Mucosa of stomach (tissue), 1 donor: ENCODE results near the gene AGBL4.
"Not testable (repeated sequence)": the region's sequence is repeated elsewhere in the genome, so short reads cannot be mapped to it uniquely, and the experiment has no call there.

Experiments
- H3K27me3 ChIP-seq: one replicate; pipeline ENCODE4 v1.7.0; 2013; ENCODE audit warnings: mild to moderate bottlenecking, low read length; ENCODE audit not compliant: control insufficient read depth, insufficient read depth
- H3K36me3 ChIP-seq: one replicate; pipeline ENCODE4 v1.7.0; 2013; ENCODE audit warnings: low read length; ENCODE audit not compliant: control insufficient read depth, insufficient read depth
- H3K4me1 ChIP-seq: one replicate; pipeline ENCODE4 v1.7.0; 2013; ENCODE audit warnings: mild to moderate bottlenecking, low read length; ENCODE audit not compliant: control insufficient read depth, insufficient read depth
- H3K4me3 ChIP-seq: one replicate; pipeline ENCODE4 v1.7.0; 2013; ENCODE audit warnings: low read length
- H3K9ac ChIP-seq: one replicate; pipeline ENCODE4 v1.7.0; 2013; ENCODE audit warnings: mild to moderate bottlenecking, low read length, moderate library complexity
- H3K9me3 ChIP-seq: one replicate; pipeline ENCODE4 v1.7.0; 2013; ENCODE audit warnings: mild to moderate bottlenecking, low read length, moderate library complexity; ENCODE audit not compliant: control insufficient read depth
- donor health status: Pancreatic carcinoma.

AGBL4 gene

DNA sequence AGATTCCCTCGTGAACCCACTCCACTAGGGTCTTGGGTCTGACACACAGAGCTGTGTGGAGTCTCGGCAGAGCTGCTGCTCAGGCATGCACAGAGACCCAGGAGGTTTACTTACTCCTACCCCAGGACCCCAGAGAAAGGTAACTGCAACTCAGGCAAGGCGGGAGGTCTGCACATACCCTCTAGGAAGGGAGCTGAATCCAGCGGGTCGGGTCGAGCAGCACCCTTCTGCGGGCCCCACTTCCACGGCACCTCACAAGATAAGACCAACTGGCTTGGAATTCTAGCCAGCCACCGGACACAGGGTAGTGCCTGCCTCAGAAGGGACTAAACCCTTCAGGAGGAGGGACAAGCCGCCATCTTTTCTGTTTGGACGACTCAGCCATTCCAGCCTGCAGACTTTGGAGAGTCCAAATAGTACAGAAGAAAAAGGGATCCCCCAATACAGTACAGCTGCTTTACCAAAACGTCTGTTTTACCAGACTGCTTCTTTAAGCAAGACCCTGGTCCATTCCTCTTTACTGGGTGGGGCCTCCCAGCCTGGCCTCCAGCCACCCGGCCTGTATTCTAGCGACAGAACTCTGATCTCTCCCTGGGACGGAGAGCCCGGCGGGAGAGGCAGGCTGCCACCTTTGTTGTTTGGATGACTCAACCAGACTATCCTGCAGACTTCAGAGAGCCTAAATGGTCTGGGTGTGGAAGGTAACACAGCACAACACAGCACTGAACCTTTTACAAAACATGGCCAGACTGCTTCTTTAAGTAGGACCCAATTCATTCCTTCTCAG, 692.5 kb downstream of the AGBL4 start:
- H3K9me3 ChIP-seq = no peaks in the 10 kb centered on the region

DNA sequence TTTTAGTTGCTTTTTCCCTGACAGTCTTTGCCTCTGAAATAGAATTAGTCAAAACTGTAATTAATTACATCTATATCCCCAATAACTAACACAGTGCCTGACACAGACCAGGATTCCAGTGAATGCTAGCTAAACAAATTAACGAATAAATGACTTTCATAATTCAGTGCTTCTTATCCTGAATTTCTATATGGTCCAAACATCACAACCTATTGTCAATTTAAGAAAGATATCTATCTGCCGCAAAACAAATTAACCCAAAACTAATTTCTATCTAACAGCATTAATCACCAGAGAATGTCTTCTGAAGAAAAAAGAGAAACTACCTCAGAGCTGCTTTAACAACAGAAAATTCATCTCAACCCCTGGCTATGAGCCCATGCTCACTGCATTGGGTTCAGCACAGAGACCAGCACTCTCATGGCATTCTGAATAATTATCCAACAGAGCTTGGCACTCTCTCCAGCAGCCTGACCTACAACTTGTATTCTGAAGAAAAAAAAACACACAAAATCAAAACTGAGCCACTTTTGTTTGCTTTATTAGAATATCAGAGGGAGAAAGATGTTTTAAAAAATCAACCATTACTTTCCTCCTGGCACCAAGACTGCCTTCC, 699.7 kb downstream of the AGBL4 start:
- no peak overlapping the region for H3K4me3 ChIP-seq
- no peaks in the 10 kb centered on the region for H3K9me3 ChIP-seq
- H3K4me1 ChIP-seq = no peaks in the 10 kb centered on the region
- no peak overlapping the region for H3K9ac ChIP-seq
- H3K27me3 ChIP-seq = no peaks in the 10 kb centered on the region
- H3K36me3 ChIP-seq = no peaks in the 10 kb centered on the region

More for the DNA sequence above, 692.5 kb downstream of the AGBL4 start:
- H3K4me3 ChIP-seq = no peak overlapping the region
- no peaks in the 10 kb centered on the region for H3K36me3 ChIP-seq
- H3K27me3 ChIP-seq = no peaks in the 10 kb centered on the region
- no peak overlapping the region for H3K9ac ChIP-seq
- no peaks in the 10 kb centered on the region for H3K4me1 ChIP-seq

DNA sequence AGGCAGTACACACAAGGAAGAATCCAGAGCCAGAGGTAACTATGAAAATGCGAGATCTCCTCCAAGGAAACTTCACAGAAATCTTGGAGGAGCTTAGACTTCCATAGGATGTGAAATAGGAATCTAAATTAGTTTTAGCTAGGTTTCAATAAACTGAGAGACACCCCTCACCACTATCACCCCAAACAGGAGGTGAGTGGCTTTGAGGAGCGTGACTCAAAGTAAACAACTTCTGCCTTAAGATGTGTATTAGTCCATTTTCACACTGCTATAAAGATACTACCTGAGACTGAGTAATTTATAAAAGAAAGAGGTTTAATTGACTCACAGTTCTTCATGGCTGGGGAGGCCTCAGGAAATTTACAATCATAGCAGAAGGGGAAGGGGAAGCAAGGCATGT, 703.3 kb downstream of the AGBL4 start:
- H3K9me3 ChIP-seq, H3K9ac ChIP-seq, H3K4me1 ChIP-seq, H3K27me3 ChIP-seq, H3K36me3 ChIP-seq, H3K4me3 ChIP-seq: not testable (repeated sequence)

DNA sequence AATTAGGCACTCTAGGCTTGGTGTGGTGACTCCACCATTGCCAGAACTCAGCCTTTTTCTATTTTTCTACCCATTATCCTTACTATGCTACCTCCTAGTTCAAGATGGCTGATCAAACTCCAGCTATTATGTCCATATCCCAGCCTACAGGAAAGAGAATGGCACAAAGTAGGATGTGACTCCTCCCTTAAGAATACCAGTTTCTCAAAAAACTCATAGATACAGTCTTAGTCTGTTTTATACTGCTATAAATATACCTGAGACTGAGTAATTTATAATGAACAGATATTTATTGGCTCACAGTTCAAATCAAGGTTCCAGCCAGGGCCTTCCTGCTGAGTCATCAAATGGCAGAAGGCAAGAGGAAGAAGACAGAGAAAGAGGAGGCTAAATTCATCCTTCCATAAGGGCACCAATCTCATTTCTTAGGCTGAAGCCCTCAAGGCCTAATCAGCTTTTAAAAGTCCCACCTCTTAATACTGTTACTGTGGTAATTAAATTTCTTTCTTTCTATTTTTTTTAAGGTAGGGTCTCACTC, 704.3 kb downstream of the AGBL4 start:
- H3K36me3 ChIP-seq = no peaks in the 10 kb centered on the region
- no peak overlapping the region for H3K4me3 ChIP-seq
- no peak overlapping the region for H3K9ac ChIP-seq
- H3K27me3 ChIP-seq = no peaks in the 10 kb centered on the region
- H3K4me1 ChIP-seq = no peaks in the 10 kb centered on the region
- H3K9me3 ChIP-seq = no peaks in the 10 kb centered on the region

DNA sequence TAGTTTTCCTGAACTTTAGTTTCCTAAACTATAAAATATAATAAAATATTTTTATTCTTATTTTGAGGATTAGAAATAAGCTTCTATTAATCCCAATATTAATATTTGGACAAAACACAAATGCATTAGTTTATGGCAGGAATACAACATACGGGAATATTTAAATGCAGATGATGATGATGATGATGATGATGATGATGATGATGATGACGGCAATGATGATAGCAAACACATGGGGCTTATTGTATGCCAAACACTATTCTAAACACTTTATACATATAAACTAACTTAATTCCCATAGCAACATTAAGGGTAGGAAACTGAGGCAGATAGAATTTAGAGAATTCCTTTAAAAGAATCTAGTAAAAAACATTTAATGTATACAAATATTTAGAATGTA, 705.5 kb downstream of the AGBL4 start:
- no peak overlapping the region for H3K4me3 ChIP-seq
- no peak overlapping the region for H3K9ac ChIP-seq
- H3K9me3 ChIP-seq = no peaks in the 10 kb centered on the region
- H3K36me3 ChIP-seq = no peaks in the 10 kb centered on the region
- no peaks in the 10 kb centered on the region for H3K27me3 ChIP-seq
- no peaks in the 10 kb centered on the region for H3K4me1 ChIP-seq

DNA sequence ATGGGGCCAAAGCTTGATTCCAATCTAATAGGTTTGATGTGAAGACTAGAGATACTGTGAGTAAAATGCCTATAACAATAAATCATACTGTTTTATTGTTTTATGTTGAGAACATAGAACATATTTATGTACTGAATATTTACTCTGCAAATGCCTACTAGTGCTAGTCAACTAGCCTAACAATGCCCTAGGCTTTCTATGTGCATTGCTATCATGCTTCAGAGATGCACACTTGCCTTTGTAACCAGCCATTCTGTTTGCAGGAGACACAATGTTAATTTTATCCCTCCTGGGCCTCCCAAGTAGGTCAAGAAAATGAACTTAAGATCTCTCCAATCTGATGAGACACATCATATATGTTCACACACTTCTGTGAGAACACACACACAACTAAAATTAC, 716.3 kb downstream of the AGBL4 start:
- H3K4me3 ChIP-seq = no peak overlapping the region
- no peaks in the 10 kb centered on the region for H3K36me3 ChIP-seq
- H3K9me3 ChIP-seq = no peaks in the 10 kb centered on the region
- H3K9ac ChIP-seq = no peak overlapping the region
- H3K4me1 ChIP-seq = no peaks in the 10 kb centered on the region
- H3K27me3 ChIP-seq = no peaks in the 10 kb centered on the region

DNA sequence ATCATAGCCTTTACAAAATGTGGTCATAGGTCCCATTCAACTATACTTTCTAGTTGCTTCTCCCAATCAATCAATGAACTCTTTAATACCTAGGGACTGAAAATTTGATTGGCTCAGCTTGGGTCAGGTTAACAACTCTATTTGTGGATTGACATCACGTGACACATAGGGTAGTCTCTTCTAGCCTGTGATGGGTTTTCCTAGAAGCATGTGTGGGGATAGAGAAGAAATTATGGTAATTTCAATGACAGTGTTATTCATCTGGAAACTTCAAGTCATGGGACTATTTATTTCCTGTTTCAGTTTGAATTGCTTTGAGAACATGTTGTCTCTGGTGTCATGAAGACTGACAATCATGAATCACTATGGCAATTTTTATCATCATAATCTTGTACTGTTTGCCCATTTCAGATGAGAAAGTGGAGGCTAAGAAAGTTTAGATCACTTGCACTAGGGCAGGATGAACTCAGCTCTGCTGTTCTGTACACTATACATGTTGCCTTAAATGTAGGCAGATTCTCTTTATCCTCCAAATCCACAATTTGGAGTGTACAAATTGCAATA, 717.2 kb downstream of the AGBL4 start:
- no peaks in the 10 kb centered on the region for H3K27me3 ChIP-seq
- H3K4me3 ChIP-seq = no peak overlapping the region
- H3K36me3 ChIP-seq = no peaks in the 10 kb centered on the region
- no peaks in the 10 kb centered on the region for H3K9me3 ChIP-seq
- no peaks in the 10 kb centered on the region for H3K4me1 ChIP-seq
- H3K9ac ChIP-seq = no peak overlapping the region

DNA sequence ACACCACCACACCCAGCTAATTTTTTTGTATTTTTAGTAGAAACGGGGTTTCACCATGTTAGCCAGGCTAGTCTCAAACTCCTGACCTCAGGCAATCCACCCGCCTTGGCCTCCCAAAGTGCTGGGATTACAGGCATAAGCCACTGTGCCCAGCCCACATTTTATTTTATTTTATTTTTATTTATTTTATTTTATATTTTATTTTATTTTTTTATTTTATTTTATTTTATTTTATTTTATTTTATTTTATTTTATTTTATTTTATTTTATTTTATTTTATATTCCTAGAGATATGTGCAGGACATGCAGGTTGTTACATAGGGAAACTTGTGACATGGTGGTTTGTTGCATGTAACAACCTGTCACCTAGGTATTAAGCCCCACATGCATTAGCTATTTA, 721.4 kb downstream of the AGBL4 start:
- not testable (repeated sequence) for H3K9me3 ChIP-seq, H3K36me3 ChIP-seq, H3K4me3 ChIP-seq, H3K27me3 ChIP-seq, H3K4me1 ChIP-seq, H3K9ac ChIP-seq

DNA sequence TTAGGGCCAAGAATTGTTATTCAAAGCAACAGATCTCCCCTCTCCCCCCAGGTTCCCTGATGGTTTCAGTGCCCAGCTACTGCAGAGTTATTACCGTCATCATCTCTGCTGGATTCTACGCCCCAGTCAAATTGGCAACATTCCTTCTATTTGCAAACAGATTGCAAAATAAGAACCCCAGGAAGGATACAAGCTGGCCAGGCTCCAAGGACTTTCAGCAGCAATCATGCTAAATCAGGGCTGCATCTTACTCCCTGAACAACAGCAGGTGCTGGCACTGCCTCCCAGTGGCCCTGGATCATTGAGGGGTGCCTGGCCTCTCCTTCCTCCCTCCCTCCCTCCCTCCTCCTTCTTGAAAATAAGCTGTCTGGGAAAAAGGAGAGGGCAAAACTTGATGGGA, 725.5 kb downstream of the AGBL4 start:
- no peaks in the 10 kb centered on the region for H3K4me1 ChIP-seq
- no peak overlapping the region for H3K4me3 ChIP-seq
- no peaks in the 10 kb centered on the region for H3K27me3 ChIP-seq
- no peaks in the 10 kb centered on the region for H3K36me3 ChIP-seq
- H3K9me3 ChIP-seq = no peaks in the 10 kb centered on the region
- no peak overlapping the region for H3K9ac ChIP-seq

DNA sequence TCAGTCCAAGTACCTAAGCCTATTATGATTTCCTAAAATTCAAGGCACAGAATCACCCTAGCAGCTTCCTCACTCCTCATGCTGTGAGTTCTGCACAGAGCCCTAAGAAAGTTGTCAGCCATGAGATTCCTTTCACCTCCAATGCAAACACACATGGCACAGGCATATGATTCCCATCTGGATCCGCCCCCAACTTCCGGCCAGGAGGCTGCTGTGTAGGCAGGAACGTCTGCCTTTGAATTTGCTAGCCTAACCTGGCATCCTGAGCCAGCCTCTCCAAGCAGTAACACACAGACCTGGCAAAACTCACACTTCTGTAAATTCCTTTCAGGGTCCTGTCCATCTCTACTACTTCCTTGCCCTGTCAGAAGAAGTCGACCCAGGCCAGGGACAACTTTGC, 726.0 kb downstream of the AGBL4 start:
- Histone ChIP-seq H3K36me3 (no peaks in the 10 kb centered on the region), H3K4me3 (no peak overlapping the region), H3K9me3 (no peaks in the 10 kb centered on the region), H3K4me1 (no peaks in the 10 kb centered on the region), H3K9ac (no peak overlapping the region), H3K27me3 (no peaks in the 10 kb centered on the region)

DNA sequence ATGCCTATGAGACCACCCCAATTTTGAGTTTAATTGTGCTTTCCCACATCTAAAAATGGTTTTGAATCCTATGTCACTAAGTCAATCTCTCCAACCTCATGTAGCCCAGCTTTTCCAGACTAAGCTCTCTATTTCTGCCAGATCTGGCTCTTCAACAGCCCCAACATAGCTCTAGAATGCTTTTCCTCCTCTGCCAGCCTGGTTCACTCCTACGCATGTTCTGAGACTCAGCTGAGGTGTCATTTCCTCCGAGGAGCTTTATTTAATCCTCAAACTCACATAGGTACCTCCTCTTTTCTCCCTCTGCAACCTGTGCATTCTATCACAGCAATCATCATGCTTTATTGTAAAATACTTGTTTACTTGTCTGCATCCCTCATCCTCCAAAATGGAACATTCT, 729.2 kb downstream of the AGBL4 start:
- no peaks in the 10 kb centered on the region for H3K27me3 ChIP-seq
- no peak overlapping the region for H3K9ac ChIP-seq
- no peaks in the 10 kb centered on the region for H3K9me3 ChIP-seq
- no peaks in the 10 kb centered on the region for H3K36me3 ChIP-seq
- H3K4me3 ChIP-seq = no peak overlapping the region
- H3K4me1 ChIP-seq = no peaks in the 10 kb centered on the region

DNA sequence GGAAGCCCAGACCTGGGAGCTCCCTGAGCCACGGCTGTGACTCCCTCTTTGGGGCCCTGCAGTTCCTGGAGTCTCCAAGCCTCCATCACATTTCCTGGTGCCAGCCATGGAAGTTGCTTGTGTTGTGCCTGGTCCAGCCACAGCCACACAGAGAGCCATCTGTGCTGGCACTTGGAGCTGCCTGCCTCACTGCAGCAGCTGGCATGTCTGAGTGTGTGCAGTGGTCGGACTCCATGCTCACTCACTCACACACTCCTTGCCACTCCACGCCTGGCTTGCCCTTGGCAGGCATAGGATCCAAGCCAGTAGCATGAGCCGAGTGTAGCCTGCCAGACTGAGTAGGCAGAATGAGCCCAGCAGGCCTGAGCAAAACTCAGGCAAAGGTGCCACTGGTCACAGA, 730.7 kb downstream of the AGBL4 start:
- no peaks in the 10 kb centered on the region for H3K9me3 ChIP-seq

More for the DNA sequence above, 730.7 kb downstream of the AGBL4 start:
- H3K27me3 ChIP-seq = no peaks in the 10 kb centered on the region
- no peak overlapping the region for H3K9ac ChIP-seq
- no peaks in the 10 kb centered on the region for H3K4me1 ChIP-seq
- H3K36me3 ChIP-seq = no peaks in the 10 kb centered on the region
- H3K4me3 ChIP-seq = no peak overlapping the region
